Superior temporal gyrus (tissue), 1 donor: ENCODE results near the gene RNASE8.

ENCODE experiments used
- DNase-seq: peaks from one replicate; pipeline ENCODE4 v3.0.0-alpha.2; 2016; ENCODE audit errors: extremely low spot score

RNASE8 gene

DNA sequence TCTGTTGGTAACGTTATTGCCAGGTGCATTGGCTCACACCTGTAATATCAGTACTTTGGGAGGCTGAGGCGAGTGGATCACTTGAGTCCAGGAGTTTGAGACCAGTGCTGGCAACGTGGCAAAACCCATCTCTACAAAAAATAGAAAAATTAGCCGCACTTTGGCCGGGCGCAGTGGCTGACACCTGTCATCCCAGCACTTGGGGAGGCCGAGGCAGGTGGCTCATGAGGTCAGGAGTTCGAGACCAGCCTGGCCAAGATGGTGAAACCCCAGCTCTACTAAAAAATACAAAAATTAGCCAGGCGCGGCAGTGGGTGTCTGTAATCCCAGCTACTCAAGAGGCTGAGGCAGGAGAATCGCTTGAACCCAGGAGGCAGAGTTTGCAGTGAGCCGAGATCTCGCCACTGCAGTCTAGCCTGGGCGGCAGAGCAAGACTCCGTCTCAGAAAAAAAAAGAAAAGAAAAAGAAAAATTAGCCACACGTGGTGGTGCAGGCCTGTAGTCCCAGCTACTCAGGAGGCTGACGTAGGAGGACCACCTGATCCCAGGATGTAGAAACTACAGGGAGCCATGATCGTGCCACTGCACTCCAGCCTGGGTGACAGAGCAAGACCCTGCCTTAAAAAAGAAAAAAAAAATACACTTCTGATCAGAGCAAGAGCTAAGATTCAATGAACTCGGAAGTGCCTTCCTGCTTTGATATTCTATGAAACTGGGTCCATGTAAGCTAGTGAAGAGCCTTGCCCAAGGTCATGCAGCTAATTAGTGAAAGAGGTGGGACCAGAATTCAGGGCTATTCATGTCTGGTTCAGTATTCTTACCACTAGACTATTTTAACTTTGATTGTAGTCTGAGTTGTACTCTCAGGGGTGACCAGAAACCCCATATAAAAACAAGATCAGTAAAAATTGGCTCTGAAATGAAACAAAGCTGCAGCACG lies 4.2 kb upstream of the RNASE8 start:
- no peak for DNase-seq

DNA sequence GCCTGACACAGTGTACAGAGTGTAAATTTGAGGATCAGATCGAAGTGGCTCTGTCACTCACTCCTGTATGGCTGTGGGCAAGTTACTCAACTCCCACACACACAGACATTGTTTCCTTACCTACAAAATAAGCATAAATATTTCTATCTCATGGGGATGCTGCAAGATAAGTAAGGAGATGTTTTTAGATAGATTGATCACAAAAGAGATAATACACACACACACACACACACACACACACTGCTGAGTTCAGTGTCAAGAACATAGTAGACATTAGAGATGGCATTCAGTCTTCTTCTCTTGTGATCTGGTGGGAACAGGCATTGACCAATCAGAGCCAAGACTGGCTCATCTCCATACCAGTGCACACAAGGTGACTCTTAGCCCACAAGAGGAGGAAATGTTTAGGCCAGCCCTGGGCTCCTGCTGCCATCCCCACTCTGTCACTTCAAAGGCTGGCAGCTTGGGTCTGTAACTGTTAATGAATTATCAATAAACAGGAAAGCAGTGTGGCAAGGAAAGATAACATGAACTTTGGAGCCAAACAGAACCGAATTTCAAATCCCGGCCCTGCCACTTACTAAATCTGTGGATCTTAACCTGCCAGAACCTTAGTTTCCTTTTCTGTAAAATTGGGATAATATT lies 3.4 kb upstream of the RNASE8 start:
- DNase-seq, result no peak

DNA sequence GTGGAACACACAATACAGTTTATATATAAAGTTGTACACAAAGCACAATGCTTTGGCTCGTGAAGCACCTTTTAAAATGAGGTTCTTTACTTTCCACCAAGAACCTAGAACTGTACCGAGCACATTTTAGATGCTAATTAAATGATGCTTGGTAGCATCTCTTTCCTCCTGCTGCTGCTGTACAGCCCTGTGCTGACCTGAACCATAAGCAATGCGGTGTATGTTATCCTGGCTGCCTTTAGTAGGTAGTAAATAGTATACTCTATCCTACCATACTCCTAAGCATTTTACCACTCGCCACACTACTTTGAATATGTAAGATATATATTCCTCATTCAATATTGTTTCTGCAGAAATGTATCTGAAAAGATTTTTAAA lies 2.9 kb upstream of the RNASE8 start:
- DNase-seq, result no peak

DNA sequence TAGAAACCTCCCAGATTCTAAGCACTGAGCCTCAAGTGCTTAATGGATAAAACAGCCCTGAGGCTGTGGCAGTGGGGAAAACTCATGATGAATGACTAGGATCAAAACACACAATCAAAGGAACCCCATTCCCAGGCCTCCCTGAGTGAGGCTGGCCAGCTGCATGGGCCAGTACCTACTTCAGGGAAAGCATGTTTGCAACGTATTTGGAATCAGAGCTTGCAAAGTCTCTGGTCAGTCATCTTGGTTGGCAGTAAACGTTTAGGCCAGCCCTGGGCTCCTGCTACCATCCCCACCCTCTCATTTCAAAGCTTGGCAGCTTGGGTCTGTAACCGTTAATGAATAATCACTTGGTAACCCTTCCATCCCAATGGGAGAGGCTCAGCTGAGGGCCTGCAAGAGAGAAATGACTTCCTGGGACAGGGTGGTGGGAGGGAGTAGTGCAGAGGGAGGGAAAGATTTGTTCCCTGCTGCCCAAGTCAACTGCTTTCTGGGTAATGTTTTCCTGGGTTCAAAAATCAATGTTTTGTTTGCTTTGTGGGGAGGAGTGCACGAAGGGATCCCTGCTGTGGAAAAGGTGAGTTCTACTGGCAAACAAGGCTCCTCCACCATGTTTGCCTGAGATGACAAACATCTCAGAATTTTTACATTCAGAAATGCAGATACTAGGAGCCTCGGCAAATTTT lies 2.0 kb upstream of the RNASE8 start:
- no peak for DNase-seq

DNA sequence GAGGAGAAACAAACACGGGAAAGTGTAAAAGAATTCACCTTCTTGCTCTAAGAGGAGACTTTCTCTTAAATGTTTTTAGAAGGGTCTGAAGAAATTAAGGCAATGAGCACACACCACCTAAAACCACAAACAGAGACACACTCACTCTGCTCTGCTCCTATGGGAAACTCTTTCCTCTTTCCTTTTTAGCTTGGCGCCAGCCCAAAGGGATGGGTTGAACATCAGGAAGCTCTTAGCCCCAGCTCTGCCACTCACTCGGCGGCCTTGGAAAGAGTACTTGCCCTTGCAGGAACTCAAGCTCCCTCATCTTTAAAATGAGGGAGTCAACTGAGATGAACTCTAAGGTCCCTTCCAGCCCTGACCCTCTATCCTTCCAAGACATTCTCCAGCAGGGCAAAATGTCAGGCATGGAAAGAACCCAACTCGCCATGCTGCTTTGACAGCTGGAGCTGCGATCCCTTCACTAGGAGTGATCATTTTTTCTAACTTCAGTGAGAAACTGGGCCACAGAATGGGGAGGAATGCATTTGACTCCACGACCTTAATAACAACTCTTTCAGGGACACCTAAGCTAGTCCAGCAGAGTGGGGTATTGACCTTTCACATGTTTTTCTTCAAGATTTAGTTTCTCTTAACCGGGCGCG lies 980 bp upstream of the RNASE8 start:
- no peak for DNase-seq

DNA sequence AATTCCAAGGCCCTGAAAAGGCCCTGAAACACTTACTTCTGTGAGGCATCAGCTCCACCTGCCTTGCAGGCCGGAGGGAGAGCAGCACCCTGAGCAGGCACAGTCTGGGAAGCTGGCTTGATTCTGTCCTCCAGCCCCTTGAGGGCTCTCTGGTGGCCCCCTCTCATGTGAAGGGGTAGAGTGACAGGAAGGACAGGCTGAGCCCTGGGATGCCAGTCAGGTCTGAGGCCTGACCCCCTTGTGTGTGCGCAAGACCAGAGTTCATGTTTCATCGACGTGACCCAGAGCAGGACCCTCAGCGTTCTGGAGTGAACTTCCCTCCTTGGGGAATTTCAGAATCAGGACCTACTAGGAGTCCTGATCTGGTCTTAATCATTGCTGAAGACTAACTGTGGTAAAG lies 1.3 kb downstream of the RNASE8 start:
- DNase-seq, result no peak

DNA sequence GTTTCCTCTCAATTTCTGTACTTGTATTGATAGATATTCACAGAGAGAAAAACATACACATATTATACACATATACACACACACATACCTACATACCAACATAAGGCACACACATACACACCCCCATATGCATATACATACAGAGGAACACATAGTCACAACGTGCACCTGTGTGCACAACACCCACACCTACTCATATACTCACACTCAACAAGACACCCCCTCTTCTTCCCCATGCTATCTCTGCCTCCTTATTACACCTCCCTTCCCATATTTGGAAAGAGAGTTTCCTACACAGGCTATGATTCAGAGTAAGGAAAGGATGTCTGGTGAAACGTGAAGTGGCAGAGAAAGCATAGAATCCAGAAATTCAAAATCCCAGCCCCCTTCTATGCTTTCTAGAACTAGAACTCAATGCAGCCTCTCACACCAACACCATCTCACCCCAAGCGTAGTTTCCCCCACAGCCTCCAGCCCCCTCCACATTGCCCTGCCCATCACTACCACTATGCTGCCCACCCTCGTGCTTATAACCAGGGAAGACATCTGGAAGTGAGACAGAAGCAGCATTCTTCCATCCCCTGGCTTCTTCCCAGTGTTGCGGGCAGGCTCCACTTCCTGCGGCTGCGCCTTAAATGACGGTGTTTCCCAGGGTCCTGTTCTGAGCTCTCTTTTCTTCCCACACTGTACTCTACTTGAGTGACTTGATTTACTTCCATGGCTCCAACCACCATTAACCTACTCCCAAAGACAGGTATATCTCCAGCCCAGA lies 2.4 kb downstream of the RNASE8 start:
- no peak for DNase-seq

DNA sequence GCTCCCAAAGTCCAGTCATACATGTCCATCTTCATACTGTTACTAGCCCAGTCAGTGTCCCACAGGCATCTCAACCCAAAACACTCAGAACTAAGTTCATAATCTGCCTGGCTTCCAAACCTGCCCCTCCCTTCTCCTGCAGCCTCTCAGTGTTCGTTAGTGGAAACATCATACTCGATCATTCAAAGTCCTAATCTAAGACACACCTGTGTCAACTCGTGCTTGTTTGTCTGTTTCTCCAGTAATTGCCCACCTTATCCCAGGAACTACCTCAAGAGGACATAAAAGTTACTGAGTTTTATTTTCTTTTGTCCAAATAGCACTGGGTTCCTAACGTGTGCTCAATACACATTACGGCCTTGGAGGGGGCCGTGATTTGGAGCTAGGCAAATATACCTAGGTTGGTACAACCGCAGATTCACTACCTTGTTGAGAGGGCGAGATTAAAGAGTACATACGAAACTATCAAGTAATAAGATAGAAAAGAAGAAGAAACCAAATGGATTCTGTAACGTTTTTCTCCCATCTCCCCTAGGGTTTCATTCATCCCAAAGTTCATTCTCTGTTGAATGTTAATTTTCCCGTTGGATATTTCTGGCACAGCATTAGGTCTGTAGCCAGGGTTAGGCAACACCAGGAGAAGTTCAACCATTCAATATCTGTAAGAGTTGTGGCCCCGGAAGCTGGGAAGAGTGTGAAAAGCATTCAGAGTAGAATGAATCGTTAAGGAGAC lies 3.2 kb downstream of the RNASE8 start:
- no peak for DNase-seq

DNA sequence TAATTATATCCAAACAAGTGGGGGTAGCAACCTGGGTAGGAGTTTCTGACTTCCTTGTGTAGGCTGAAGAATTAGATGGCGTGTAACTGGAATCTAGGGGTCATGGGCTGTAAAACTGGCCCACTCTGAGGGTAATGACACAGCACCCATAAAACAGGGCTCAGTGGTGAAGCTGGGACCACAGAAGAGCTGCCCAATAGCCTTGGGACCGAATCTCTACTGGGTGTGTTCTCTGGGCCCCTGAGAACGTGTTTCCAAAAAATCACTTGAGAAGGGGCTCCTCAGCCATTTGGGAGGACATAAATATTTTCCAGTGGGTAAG lies 3.7 kb downstream of the RNASE8 start:
- no peak for DNase-seq

DNA sequence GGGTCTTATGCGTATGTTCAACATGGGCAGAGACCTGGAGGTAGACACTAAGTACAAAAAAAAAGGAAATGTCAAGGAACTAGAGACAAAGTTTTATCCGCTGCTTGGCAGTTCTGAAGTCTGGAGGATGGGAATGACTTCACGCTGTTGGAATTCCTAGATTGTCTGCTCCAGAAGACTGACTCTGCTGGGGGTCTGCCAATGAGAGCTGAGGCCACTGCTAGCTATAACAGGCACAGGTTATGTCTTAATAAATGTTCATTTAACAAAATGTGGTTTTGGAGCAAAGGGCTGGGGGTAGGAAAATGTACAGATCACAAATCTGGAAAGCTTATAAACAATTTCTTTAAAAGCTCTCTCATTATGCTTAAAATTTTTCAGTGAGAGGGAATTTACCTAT lies 5.9 kb downstream of the RNASE8 start:
- no peak for DNase-seq

DNA sequence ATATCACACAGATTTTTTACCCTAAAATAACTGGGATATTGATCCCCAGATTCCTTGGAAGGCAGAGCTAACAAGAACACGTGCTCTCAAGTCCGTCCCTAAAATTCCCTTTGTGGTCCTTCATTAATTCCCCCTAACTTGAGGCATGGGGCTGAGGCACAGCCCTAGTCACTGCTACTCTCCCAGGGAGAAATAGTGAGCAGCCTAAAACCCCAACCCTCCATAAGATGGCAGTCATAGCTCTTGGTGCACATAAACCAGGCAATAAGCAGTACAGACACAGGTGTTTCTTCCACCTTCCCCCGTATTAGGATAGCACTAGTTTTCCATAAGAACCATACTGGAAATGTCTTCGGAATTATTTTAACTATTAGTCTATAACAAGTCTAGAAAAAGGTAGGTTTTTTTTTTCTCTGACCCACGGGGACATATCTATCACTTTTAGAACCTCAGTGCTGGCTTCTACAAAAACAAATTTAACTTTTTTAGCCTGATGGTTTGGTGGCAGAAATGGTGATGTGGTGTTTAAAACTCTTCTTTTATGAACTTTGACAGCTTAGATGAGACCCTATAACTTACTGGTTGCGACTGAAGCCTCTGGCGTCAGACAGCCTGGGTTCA lies 9.4 kb downstream of the RNASE8 start:
- no peak for DNase-seq

DNA sequence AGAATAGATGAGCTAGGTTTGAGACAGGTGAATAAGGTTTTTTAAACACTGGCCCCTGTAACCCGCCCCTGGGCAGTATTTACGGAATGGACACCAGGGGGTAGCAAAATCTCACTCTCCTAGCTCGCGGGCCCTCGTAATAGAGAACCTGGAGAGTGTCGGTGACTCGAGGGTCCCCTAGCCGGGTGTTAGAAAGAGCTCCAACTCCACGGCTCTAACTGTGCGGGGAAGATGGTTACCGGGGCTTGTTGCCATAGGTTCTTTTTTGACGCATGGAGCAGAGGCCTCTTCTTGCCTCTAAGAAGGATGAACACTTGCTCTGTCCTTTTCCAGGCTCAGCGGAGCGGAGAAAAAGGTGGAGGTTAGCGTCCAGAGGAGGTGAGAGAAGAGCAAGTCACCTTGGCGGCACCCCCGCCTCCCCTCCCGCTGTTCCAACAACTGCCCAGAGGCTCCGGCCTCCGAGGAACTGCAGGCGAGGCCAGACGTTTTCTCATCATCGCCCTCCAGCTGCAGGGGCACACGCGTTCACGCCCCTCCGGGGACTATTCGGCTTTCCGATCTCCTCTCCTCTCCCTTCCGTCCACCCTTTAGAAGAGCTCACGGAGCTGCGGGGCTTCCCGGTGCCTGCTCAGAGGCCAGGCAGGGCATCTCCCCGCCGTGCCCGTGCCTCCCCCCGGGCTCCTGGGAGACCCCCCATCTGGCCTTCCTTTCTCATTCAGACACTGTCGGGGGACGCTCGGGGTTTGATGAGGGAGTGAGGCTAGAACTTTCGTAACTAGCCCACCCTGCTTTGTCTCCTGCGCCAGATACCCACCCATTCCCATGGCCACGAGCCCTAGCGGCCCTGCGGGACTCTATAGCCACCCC lies 11.1 kb downstream of the RNASE8 start:
- DNase-seq, result peak; percentile 80

DNA sequence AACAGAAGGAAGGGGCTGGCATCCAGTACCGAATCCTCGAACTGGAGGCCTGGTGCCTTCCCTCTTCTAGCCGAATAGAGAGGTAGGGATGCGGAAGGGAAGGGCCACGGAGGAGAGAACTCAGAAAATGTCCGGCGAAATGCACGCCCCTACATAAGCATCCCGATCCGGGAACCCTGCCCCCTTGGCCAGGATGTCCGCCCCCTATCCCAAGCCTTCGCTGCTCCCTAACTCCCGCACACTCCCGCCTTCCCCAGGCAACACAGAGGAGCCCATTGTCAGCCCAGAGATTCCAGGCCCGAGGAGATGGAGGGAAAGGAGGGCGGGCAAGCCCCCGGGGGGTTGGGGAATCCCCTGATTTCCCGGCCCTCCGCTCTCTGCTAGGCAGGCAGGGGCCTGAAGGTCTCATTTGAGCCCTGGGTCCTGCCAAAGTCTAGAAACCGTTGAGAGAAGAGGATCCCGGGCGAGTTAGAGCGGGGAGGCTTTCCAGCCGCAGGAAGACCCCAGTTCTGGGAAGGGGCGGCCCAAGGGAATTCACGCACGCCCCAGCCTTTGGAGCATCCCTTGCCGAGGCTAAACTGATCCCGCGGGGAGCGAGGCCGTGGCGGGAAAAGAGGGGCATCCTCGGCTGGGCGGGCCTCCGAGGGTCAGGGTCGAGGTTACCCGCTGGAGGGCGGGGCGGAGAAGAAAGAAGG lies 11.9 kb downstream of the RNASE8 start:
- peak; percentile 70 for DNase-seq

DNA sequence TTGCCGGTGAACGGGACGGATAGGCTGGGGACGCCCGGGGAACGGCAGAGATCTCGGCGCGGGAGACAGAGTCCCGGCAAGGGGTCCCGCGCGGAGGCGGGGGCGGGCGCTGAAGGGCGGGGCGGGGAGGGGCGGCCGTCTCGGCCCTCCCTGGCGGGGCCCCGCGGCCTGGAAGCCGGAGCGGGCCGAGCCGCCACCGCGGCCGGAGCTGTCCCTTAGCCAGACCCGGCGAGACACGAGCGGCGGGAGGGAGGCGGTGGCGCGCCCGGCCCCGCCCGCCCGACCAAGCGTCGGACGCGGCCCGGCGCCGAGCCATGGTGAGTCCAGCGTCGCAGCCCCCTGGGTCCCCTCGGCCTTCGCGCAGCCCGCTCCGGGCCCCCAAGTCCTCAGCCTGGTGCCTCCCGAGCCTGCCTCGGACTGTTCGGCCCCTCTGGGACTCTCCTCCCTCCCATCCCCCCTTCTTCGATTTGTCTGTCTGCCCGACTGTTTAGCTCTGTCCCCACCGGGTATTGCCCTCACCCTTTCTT lies 12.5 kb downstream of the RNASE8 start, which contains the start of gene ARHGEF40:
Gene ARHGEF40 (plus strand): TSS at position 222 of the 527 bp plus-strand sequence. CDS start 93 bp downstream, at position 315.
- DNase-seq, result peak; percentile 75

DNA sequence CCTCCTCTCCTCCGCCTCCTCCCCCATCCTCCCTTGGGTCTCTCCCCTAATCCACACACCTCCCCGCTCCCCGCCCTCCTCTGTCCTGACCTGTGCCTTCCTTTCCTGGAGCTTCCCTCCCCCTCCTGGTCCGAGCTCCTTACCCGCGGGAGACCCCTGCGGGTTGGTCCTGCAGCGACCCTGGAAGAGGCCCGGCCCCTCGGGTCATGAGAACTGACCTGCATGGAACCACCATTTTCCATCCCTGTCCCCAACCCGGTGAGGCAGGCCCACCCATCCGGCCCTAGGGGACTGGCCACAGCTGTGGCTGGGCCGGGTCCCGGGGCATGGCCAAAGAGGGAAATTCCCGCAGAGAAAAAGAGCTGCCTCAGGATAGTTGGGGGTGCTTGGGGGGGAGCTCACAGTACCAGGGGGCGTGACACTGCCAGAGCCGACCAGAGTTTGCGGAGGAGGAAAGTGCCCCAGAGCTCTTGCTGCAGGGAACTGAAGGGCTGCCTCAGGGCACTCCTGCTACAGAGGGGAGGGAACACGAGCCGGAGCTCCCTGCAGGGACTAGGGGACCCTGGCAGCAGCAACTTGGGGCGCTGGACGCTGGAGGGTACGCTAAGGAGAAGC lies 13.1 kb downstream of the RNASE8 start:
- peak; percentile 20 for DNase-seq

DNA sequence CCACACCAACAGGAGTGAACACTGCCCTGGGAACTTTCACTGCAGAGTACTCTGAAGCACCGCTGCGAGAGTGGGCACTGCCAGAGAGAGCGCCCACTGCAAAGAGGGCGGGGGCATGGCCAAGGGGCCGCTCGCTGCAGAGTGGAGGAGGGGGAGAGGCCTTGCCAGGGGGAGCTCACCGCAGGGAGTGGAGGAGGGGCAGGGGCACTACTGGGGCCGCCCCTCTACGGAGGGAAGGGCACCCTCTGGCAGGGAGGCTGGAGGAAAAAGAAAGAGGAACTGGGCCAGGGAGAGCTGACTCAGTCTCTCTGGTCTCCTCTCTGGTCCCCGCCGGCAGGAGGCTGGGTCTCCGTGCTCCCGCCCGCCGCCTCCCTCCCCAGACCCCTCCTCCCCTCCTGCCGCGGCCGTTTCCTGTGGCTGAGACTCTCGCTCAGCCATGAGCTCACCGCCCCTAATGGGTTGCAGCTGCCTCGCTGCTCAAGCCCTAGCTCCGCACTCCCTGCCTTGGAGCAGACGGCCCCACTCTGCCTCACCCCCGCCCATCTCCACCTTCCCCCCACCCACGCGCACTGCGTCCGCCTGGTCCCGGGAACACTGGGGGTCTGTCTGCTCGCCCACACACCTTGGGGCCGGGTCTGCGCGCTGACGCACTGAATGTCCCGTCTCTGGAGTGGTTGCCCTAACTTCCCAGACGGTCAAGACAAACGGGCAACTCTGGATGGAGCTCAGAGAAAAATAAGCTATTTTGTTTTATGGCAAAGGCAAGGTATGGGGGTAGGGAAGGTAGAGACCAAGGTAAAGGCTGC lies 13.8 kb downstream of the RNASE8 start:
- peak; percentile 40 for DNase-seq

DNA sequence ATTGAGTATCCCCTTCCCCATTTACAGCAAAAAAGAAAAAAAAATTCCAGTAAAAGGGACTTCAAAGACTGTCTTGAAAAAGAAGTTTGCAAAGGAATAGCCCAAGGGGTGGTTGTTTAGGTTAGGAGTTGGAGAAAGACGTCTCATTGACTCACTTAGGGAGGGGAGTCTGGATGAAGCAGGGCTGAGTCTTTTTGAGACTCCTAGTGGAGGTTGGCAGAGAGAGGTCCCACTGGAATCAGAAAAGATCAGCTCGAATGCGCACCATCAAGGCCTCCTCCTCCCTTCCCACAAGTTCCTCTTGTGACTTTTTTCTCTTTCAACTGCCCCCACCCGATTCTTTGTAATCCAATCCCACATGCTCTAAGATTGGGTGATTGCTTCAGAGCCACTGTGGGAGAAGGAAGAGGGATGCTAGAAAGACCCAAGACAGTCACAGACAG lies 14.4 kb downstream of the RNASE8 start:
- DNase-seq, result no peak
